ENCODE measurements around the gene FGD4. TPM values are rescaled to one million over a fixed set of nuclear protein-coding genes. Genes with fewer than 3 reads are reported as not detected.

Gene FGD4
- total and polyA plus RNA-seq, 2 of the 4 experiments (the other 2 are of a cell fraction), result 2.1 to 8.8 TPM

DNA sequence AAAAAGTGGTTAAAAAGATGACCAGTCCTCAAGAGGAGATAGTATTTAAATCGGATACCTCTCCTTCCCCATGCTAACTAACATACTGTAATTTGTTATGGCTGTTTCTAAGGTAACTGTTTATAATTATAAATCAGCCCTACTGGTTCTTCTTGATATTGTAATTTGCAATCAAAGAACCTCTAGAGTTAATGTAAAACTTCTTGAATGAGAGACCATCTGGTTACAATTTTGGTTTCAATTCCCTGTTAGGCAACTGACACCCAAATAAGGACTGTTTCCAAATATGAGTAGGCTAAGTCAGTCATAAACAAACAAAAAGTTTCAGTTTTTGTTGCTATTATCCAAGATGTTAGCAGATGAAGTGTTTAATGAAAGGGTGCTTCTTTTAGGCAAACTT lies 159.5 kb downstream of the FGD4 start:
- H2AFZ ChIP-seq (replicated peaks; ENCODE audit: low read length, poor library complexity), result no peak overlapping the region
- no peak overlapping the region for H3K14ac ChIP-seq (replicated peaks; ENCODE audit: low read depth, low read length)
- intact Hi-C loops (cut with micrococcal nuclease) (no loop called here), in situ Hi-C loops (cut with MboI; ENCODE audit: low sequenced_read_pairs) (no loop called here), dilution Hi-C loops (cut with HindIII; ENCODE audit: low sequenced_read_pairs, unreplicated experiment) (no loop called here)
- peak; percentile 83 for ATAC-seq (ENCODE audit: low read depth)
- H3K23ac ChIP-seq (ENCODE audit: low read depth, low read length), result no peak overlapping the region
- H4K5ac ChIP-seq (ENCODE audit: low read depth, low read length), result peak overlapping the region; percentile 80; the same call in 1 of the 2 replicates
- BruUV-seq (replicated peaks), result no TSS peak
- H3K79me1 ChIP-seq (ENCODE audit: low read depth in 1 of 2, low read length in 2 of 2), result peaks cover 25 to 50% of the 10 kb centered on the region in 2 experiments
- peak overlapping the region; percentile 12; the same call in 1 of the 2 replicates for H3K4ac ChIP-seq (ENCODE audit: low read depth, low read length)
- ChIA-PET POLR2A (ENCODE audit: unreplicated experiment) (no interaction called here), CTCF (no interaction called here)
- H3K4me1 ChIP-seq (ENCODE audit: control insufficient read depth, insufficient read depth, low read length), result peaks cover 11% of the 10 kb centered on the region
- H3K36me3 ChIP-seq (ENCODE audit: control insufficient read depth, insufficient read depth, low read length), result no peaks in the 10 kb centered on the region; the same call in none of the 2 replicates
- no peak overlapping the region for H2AK5ac ChIP-seq (ENCODE audit: low read depth, low read length)
- H3K9me3 ChIP-seq (ENCODE audit: control insufficient read depth, insufficient read depth, low read length), result no peaks in the 10 kb centered on the region
- H3K4me3 ChIP-seq (ENCODE audit: insufficient read depth, low read depth, low read length), result peak overlapping the region; percentile 11; the same call in 1 of the 2 replicates
- H3K9me1 ChIP-seq (ENCODE audit: insufficient read depth, low read length), result peaks cover 17% of the 10 kb centered on the region
- no peak overlapping the region for H3K56ac ChIP-seq (ENCODE audit: extremely low read depth, insufficient read depth, low read length)
- H4K91ac ChIP-seq (ENCODE audit: insufficient read depth, low read depth, low read length), result no peak overlapping the region
- H2BK120ac ChIP-seq (ENCODE audit: low read depth, low read length), result no peak overlapping the region
- H4K8ac ChIP-seq (ENCODE audit: low read depth in 2 of 2, low read length in 2 of 2), result no peak overlapping the region
- no peak for TF ChIP-seq ELK1 (IDR thresholded peaks at IDR 0.05; ENCODE audit: borderline replicate concordance, low read depth, low read length)
- no peak for TF ChIP-seq SMC3 (IDR thresholded peaks at IDR 0.05; ENCODE audit: low read depth, low read length)
- TF ChIP-seq RAD21 (IDR thresholded peaks at IDR 0.05; ENCODE audit: low read length), result no peak
- no peak for TF ChIP-seq BHLHE40 (IDR thresholded peaks at IDR 0.05; ENCODE audit: low read depth, low read length)
- TF ChIP-seq CEBPB (IDR thresholded peaks at IDR 0.05; ENCODE audit: low read depth, low read length), result peak; percentile 35; the same call in 1 of the 2 replicates
- TF ChIP-seq NFE2L2 (IDR thresholded peaks at IDR 0.05; ENCODE audit: low read depth, low read length), result no peak
- no peaks in the 10 kb centered on the region for H3K27me3 ChIP-seq (ENCODE audit: control insufficient read depth, insufficient read depth, low read length)
- H3K18ac ChIP-seq (ENCODE audit: low read depth, low read length), result peak overlapping the region; percentile 96; the same call in 1 of the 2 replicates
- peaks cover 21% of the 10 kb centered on the region; the same call in 1 of the 2 replicates for H4K20me1 ChIP-seq (ENCODE audit: insufficient read depth, low read length)
- no peak overlapping the region for H2AK9ac ChIP-seq (replicated peaks; ENCODE audit: low read depth, low read length, poor library complexity)
- no CpG with 5 or more reads among the region's 1 CpG for WGBS, 2 experiments (ENCODE audit: extremely low coverage in 2 of 2, insufficient read length in 1 of 2)
- no peak overlapping the region for H2BK20ac ChIP-seq (ENCODE audit: low read depth, low read length)
- H3K9ac ChIP-seq (ENCODE audit: low read depth, low read length), result no peak overlapping the region
- H2BK15ac ChIP-seq (ENCODE audit: low read depth, low read length), result no peak overlapping the region
- peak overlapping the region; percentile 5 for H2BK5ac ChIP-seq (ENCODE audit: low read depth, low read length, poor library complexity, severe bottlenecking)
- no peak overlapping the region for H3K27ac ChIP-seq (ENCODE audit: insufficient read depth, low read length)
- peak overlapping the region; percentile 88 for H3K4me2 ChIP-seq (ENCODE audit: low read depth, low read length)
- DNase-seq, result peak; percentile 67

All from IMR-90 (cell line).